Glomerular endothelial cell (primary cell): ENCODE results near the gene DNAJC4. TPM values are rescaled to one million over a fixed set of nuclear protein-coding genes. Genes with fewer than 3 reads are reported as not detected.
A peak's percentile ranks its signal among the peaks of the same experiment; 100 is the strongest.

Experiments
- DNase-seq: peaks from one replicate; pipeline ENCODE4 v3.0.0-alpha.2; 2011; ENCODE audit warnings: low read depth, low spot score; ENCODE audit errors: extremely low read depth
- total RNA-seq: library from RNA; depleted of rRNA; stranded (reverse); fragments of >200 nt; gene quantifications from 2 replicates; pipeline ENCODE4 v1.2.3, GENCODE V29; 2015

DNAJC4 gene
- total RNA-seq, 1 donor from 2014 or later: 27.2 TPM

DNA sequence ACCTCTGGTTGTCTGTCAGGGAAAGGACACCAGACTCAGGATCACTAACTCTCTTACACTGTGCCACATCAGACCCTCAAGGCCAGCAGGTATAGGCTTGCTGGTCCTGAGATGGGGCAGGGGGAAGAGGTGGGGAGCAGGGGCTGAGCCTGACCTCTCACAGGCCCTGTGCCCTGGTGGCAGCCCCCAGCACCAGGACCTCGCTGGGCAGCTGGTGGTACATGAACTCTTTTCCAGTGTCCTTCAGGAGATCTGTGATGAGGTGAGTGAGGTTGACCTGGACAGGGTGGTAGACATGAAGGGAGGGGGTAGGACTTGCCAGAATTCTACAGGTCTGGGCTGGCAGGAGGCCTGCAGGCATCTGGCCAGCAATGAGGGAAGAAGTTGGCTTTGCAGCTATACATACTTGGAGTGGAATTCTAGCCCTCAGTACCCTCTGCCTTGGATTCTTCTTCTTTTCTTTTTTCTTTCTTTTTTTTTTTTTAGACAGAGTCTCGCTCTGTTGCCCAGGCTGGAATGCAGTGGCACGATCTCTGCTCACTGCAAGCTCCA lies 2.9 kb upstream of the DNAJC4 start:
- no peak for DNase-seq

DNA sequence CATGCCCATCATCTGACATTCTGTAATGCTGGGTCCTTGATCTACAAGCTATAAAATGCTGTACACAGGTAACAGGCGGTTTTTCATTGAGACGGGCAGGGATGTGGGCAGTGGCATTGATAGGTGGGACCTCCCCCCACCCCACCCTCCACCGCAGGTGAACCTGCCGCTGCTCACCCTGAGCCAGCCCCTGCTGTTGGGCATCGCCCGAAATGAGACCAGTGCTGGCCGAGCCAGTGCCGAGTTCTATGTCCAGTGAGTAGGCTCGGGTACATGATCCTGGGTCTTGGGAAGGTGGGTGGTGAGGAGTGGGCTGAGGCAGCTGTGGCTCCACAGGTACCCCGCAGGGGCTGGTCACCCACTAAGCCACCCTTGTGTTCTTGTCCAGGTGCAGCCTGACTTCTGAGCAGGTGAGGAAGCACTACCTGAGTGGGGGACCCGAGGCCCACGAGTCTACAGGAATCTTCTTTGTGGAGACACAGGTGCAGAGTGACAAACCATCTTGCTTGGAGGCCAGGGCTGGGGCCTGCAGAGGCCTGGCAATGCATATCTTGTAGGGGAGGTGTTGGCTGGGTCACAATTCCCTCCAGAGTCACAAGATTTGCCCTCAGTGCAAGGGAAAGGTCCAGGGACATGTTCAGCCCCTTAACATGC lies 1.1 kb upstream of the DNAJC4 start:
- no peak for DNase-seq

- no peak for DNase-seq
Observed at GRCh38 chr11:64229744-64230170, 591 bp upstream of the DNAJC4 start.

DNA sequence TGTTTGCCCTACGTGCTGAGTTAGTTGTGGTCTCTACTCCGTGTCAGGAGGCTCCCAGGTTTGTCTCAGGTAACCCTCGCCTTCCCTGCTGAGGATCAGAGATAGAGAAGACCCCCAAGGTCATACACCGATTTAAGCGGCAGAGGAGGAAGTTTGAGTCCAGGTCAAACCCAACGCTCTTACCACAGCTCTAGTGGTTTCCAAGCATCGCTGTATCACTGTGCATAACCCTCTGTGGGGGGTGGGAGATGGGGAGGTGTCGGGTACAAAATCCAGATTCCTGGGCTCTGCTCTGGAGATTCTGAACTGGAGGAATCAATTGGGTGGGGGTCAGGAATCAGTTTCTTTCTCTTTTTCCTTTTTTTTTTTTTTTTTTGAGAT lies 627 bp downstream of the DNAJC4 start:
- no peak for DNase-seq

GRCh38 chr11:64231546-64231945 lies 1.2 kb downstream of the DNAJC4 start:
- no peak for DNase-seq

DNA sequence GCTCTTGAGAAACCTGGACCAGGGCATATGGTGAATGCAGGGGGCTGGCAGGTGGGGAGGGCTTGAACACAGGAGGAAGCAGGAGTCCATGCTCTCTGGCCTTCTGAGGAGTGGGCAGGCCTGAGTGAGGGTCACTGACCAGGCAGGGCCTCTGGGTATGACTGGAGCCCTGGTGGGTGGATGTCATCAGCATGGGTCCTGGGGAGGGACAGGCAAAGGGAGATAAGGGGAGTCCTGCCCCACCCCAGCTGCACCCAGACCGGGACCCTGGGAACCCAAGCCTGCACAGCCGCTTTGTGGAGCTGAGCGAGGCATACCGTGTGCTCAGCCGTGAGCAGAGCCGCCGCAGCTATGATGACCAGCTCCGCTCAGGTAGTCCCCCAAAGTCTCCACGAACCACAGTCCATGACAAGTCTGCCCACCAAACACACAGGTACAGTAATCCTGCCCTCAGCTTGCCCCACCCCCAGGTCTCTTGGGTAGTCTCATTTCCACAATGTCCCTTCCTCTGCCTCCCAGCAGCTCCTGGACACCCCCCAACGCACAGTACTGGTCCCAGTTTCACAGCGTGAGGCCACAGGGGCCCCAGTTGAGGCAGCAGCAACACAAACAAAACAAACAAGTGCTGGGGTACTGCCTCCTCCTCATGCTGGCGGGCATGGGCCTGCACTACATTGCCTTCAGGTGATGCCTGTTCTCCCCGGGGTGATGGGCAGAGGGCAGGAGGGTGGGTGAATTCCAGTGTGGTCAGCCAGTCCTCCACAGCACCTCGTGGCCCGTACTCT lies 2.0 kb downstream of the DNAJC4 start:
- no peak for DNase-seq

- DNase-seq: no peak
Observed at GRCh38 chr11:64232967-64233315, 2.6 kb downstream of the DNAJC4 start.

GRCh38 chr11:64233913-64234586 lies 3.7 kb downstream of the DNAJC4 start, which contains the start of gene VEGFB:
VEGFB (plus strand) TSS chr11:64234584; CDS start chr11:64234834, 250 bp downstream.
- no peak for DNase-seq

DNA sequence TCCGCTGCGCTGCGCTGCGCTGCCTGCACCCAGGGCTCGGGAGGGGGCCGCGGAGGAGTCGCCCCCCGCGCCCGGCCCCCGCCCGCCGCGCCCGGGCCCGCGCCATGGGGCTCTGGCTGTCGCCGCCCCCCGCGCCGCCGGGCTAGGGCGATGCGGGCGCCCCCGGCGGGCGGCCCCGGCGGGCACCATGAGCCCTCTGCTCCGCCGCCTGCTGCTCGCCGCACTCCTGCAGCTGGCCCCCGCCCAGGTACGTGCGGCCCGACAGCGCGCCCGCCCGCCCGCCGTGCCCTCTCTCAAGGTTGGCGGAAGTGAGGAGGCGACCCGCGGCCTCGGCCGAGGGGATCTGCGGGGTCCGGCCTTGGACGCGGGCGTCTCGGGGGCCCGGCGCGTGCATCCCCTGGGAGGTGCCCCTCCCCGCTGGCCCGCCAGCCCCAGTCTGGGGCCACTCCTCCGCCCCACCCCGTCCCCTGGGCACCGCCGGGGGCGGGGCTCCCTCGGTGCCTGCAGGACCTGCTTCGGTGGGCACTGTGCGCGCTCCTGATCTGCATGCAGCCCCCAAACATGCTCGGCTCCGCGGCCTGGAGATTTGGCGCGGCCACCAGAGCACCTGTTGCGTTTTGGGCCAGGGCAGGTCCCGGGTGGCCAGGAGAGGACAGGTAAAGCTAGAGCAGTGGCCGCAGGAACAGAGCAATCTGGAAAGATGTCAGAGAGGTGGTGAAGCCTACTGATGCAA lies 4.5 kb downstream of the DNAJC4 start:
- no peak for DNase-seq

- DNase-seq: no peak
Observed at GRCh38 chr11:64235437-64236161, 5.3 kb downstream of the DNAJC4 start.

- no peak for DNase-seq
Observed at GRCh38 chr11:64237484-64237951, 7.2 kb downstream of the DNAJC4 start.

DNA sequence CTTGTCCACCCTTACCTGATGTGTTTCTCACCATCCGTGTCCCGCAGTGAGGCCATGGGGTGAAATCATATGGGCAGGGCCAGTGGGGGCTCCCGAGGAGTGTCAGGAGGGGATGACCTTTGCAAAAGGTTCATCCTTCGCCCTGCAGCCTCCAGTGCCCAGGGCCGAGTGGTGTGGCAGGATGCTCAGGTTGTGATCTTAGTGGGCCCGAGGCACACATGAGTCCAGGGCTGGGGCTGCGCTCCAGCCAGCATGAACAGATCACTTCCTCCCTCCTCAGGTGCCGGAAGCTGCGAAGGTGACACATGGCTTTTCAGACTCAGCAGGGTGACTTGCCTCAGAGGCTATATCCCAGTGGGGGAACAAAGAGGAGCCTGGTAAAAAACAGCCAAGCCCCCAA lies 7.7 kb downstream of the DNAJC4 start:
- no peak for DNase-seq

GRCh38 chr11:64238999-64239398 lies 8.7 kb downstream of the DNAJC4 start:
- DNase-seq: no peak

GRCh38 chr11:64239662-64240434 lies 9.5 kb downstream of the DNAJC4 start:
- DNase-seq: no peak

DNA sequence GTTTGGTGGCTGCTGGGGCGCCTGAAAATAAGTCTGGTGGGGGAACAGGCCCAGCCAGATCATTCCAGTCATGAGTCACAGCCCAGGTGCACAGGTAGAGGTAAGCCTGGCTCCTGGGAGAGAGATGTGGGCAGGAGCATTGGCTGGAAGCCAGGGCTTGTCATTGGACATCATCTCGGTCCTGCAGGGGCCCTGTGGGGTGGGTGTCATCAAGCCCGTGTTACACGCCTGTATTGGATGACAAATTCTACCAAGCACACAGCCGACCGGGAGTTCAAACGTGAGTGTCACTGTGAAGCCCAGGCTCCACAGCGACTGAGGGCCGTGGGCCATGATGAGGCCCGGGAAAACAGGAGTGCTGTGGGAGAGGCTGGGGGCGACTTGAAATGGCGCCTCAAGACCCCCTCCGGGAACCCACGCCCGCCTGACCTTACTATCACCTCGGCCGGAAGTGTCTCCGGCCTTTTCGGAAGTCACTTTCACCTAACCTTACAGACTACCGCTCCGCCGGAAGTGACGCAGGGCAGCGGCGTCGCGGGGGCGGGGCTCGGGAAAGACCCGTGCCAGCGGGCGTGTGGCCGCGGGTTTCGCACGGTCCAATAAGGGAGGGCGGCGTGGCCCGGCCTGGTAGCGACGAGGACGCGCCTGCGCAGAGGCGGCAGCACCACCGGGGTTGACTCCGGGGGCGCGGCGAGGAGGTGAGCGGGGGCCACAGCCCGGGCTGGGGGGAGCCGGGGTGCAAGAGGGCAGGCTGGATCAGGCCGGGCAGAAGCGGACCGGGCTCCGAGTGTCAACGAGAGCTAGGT lies 10.3 kb downstream of the DNAJC4 start, which contains the start of gene FKBP2:
Gene FKBP2, plus strand, starts transcription at position 661 of the 806 bp plus-strand sequence. CDS start 1,293 bp downstream, outside the sequence.
- peak; percentile 55 for DNase-seq

GRCh38 chr11:64241241-64241490 lies 10.8 kb downstream of the DNAJC4 start:
- no peak for DNase-seq

GRCh38 chr11:64241491-64242374 lies 11.4 kb downstream of the DNAJC4 start:
- peak; percentile 87 for DNase-seq
